HG03097 (cell line): ENCODE results near the gene PREP.
"Not testable (repeated sequence)": the region's sequence is repeated elsewhere in the genome, so short reads cannot be mapped to it uniquely, and the experiment has no call there.

ENCODE experiments used
- ATAC-seq: cut with Tn5 transposase; IDR thresholded peaks from one replicate; pipeline ENCODE4 v1.9.1; 2021; ENCODE audit not compliant: unreplicated experiment, low FRiP score

PREP gene

GRCh38 chr6:105402939-105403935, at the start of gene PREP:
Gene PREP (minus strand): TSS chr6:105403082. CDS start chr6:105402891, 191 bp downstream.
- peak; percentile 92 for ATAC-seq

- no peak for ATAC-seq
Measured at GRCh38 chr6:105452376-105452775, 49.5 kb upstream of the PREP start.

GRCh38 chr6:105449756-105450390, 47.0 kb upstream of the PREP start:
- no peak for ATAC-seq

- ATAC-seq: no peak
Measured at GRCh38 chr6:105445481-105445880, 42.6 kb upstream of the PREP start.

- no peak for ATAC-seq
Measured at GRCh38 chr6:105443941-105444340, 41.1 kb upstream of the PREP start.

- no peak for ATAC-seq
Measured at GRCh38 chr6:105442369-105442768, 39.5 kb upstream of the PREP start.

GRCh38 chr6:105437236-105437635, 34.4 kb upstream of the PREP start:
- ATAC-seq: no peak

- ATAC-seq: no peak
Measured at GRCh38 chr6:105433723-105434122, 30.8 kb upstream of the PREP start.

- no peak for ATAC-seq
Measured at GRCh38 chr6:105432797-105433196, 29.9 kb upstream of the PREP start.

GRCh38 chr6:105431226-105431625, 28.3 kb upstream of the PREP start:
- ATAC-seq: no peak

- no peak for ATAC-seq
Measured at GRCh38 chr6:105430685-105431084, 27.8 kb upstream of the PREP start.

- ATAC-seq: no peak
Measured at GRCh38 chr6:105429676-105430075, 26.8 kb upstream of the PREP start.

GRCh38 chr6:105428342-105428957, 25.6 kb upstream of the PREP start:
- ATAC-seq: no peak

GRCh38 chr6:105424175-105424783, 21.4 kb upstream of the PREP start:
- no peak for ATAC-seq

- ATAC-seq: not testable (repeated sequence)
Measured at GRCh38 chr6:105416971-105417370, 14.1 kb upstream of the PREP start.

GRCh38 chr6:105409734-105410133, 6.9 kb upstream of the PREP start:
- no peak for ATAC-seq

GRCh38 chr6:105402090-105402938, 568 bp downstream of the PREP start:
- ATAC-seq: peak; percentile 2

- no peak for ATAC-seq
Measured at GRCh38 chr6:105401247-105402089, 1.4 kb downstream of the PREP start.

GRCh38 chr6:105400501-105400900, 2.4 kb downstream of the PREP start:
- no peak for ATAC-seq
